ENCODE results near the gene KDM4B. TPM values are rescaled to one million over a fixed set of nuclear protein-coding genes. Genes with fewer than 3 reads are reported as not detected.

Gene KDM4B
- polyA plus RNA-seq, 3 donors: 6.4 to 22.7 (median 12.7) TPM

GRCh38 chr19:5091018-5091683 is 122.2 kb downstream of the KDM4B start:
- no peak overlapping the region for H3K27ac ChIP-seq (ENCODE audit: low read depth in 1 of 2, low read length in 2 of 2)
- peaks cover 42 to 65% of the 10 kb centered on the region in 2 donors for H3K36me3 Mint-ChIP-seq

More at GRCh38 chr19:5091018-5091683, 122.2 kb downstream of the KDM4B start:
- H3K27me3 Mint-ChIP-seq (ENCODE audit: low read depth in 3 of 3): no peaks in the 10 kb centered on the region
- no peak overlapping the region for H3K4me3 Mint-ChIP-seq
- no peak overlapping the region for H2AFZ ChIP-seq (ENCODE audit: insufficient read depth, low read depth, low read length, poor library complexity, severe bottlenecking)
- H3K9me3 ChIP-seq (replicated peaks in 1 of 2; ENCODE audit: control insufficient read depth in 1 of 2, insufficient read depth in 1 of 2, low read length in 2 of 2): peaks cover 0 to 8% of the 10 kb centered on the region in 2 donors
- no peak for DNase-seq
- no peaks in the 10 kb centered on the region for H3K4me1 ChIP-seq (ENCODE audit: control insufficient read depth in 1 of 2, insufficient read depth in 2 of 2, low read length in 2 of 2)
- intact Hi-C loops (cut with micrococcal nuclease): no loop called here
- H3K79me2 ChIP-seq (ENCODE audit: insufficient read depth, low read length): no peaks in the 10 kb centered on the region
- no peak overlapping the region for H3K4me2 ChIP-seq (replicated peaks; ENCODE audit: extremely low read depth, low read length, poor library complexity, severe bottlenecking)
- H3K27ac Mint-ChIP-seq: no peak overlapping the region
- TF ChIP-seq CTCF (IDR thresholded peaks at IDR 0.05): no peak
- no peak overlapping the region for H3K9ac ChIP-seq (ENCODE audit: insufficient read depth, low read length, poor library complexity, severe bottlenecking)
- peaks cover 3 to 11% (median 5%) of the 10 kb centered on the region in 7 donors for H3K9me3 Mint-ChIP-seq
- WGBS (ENCODE audit: insufficient coverage): 94% methylated on average over 12 of the region's 22 CpGs
- H3K27me3 ChIP-seq (ENCODE audit: control insufficient read depth in 2 of 2, insufficient read depth in 2 of 2, low read length in 2 of 2): no peaks in the 10 kb centered on the region
- H3K4me3 ChIP-seq (replicated peaks in 1 of 3; ENCODE audit: low read depth in 2 of 3, low read length in 3 of 3): no peak overlapping the region
- peaks cover 32 to 50% of the 10 kb centered on the region in 2 donors for H3K36me3 ChIP-seq (replicated peaks in 1 of 2; ENCODE audit: control insufficient read depth in 1 of 2, insufficient read depth in 2 of 2, low read length in 2 of 2)
- peaks cover 85% of the 10 kb centered on the region for H4K20me1 ChIP-seq (ENCODE audit: insufficient read depth, low read length)
- H3K4me1 Mint-ChIP-seq: no peaks in the 10 kb centered on the region

Measured in CD14-positive monocyte (primary cell).